GM23338 (cell line): ENCODE data around the gene TTL.

Source experiments
- CREB1 ChIP-seq: fragments of 250-450 bp; sonication (Bioruptor Pico); IDR thresholded peaks from 2 replicates; pipeline ENCODE4 v1.5.0; 2020; ENCODE audit warnings: low read depth, mild to moderate bottlenecking, moderate library complexity
- CTCF ChIP-seq, 2 experiments: fragments of 200-600 bp in 1 of 2; sonication (generic) in 1 of 2; conservative IDR thresholded peaks; 2 replicates each; pipeline versions ENCODE4 v1.5.1 to v1.6.1; 2016 to 2017; ENCODE audit warnings: antibody characterized with exemption in 2 of 2, low read depth in 2 of 2, mild to moderate bottlenecking in 2 of 2, moderate library complexity in 1 of 2
- EZH2 ChIP-seq: fragments of 200-600 bp; sonication (generic); IDR thresholded peaks from one replicate; pipeline ENCODE4 v1.8.0; 2017; ENCODE audit warnings: antibody characterized with exemption, mild to moderate bottlenecking, low read depth; ENCODE audit not compliant: unreplicated experiment
- EZH2phosphoT487 ChIP-seq: fragments of 200-600 bp; sonication (generic); IDR thresholded peaks from one replicate; pipeline ENCODE4 v1.8.1; 2018; ENCODE audit warnings: antibody characterized with exemption; ENCODE audit not compliant: unreplicated experiment
- NANOG ChIP-seq: IDR thresholded peaks from 2 replicates; pipeline ENCODE4 v1.6.1; 2016; ENCODE audit warnings: antibody characterized with exemption, borderline replicate concordance
- POLR2AphosphoS5 ChIP-seq: IDR thresholded peaks from 2 replicates; pipeline ENCODE4 v1.6.1; 2016; ENCODE audit warnings: antibody characterized with exemption, low read depth
- REST ChIP-seq: IDR thresholded peaks from one replicate; pipeline ENCODE4 v1.6.1; 2018; ENCODE audit warnings: antibody characterized with exemption; ENCODE audit not compliant: unreplicated experiment
- STAT1 ChIP-seq: IDR thresholded peaks from one replicate; pipeline ENCODE4 v1.6.1; 2016; ENCODE audit warnings: antibody characterized with exemption; ENCODE audit not compliant: unreplicated experiment

GRCh38 chr2:112584891-112585250 is 102.9 kb downstream of the TTL start:
- no peak for TF ChIP-seq CTCF (conservative IDR thresholded peaks at IDR 0.05; ENCODE audit: low read depth in 2 of 2)
- TF ChIP-seq CREB1: no peak
- no peak for TF ChIP-seq EZH2
- TF ChIP-seq EZH2phosphoT487: no peak
- TF ChIP-seq POLR2AphosphoS5: peak; percentile 10
- no peak for TF ChIP-seq STAT1
- TF ChIP-seq REST: no peak
- no peak for TF ChIP-seq NANOG
